Iris pigment epithelial cell (primary cell): ENCODE results near the gene TSPAN5.
A peak's percentile ranks its signal among the peaks of the same experiment; 100 is the strongest.

ENCODE experiments used
- DNase-seq: peaks from one replicate; pipeline ENCODE4 v3.0.0-alpha.2; 2011; ENCODE audit warnings: low read depth

Gene TSPAN5

GRCh38 chr4:98517218-98518021, 141.0 kb downstream of the TSPAN5 start:
- peak; percentile 53 for DNase-seq

- DNase-seq, result peak; percentile 62
These were observed 141.8 kb downstream of the TSPAN5 start for GRCh38 chr4:98516441-98517217.

- DNase-seq, result peak; percentile 93
These were observed 142.4 kb downstream of the TSPAN5 start for GRCh38 chr4:98516042-98516440.

- peak; percentile 36 for DNase-seq
These were observed 143.0 kb downstream of the TSPAN5 start for GRCh38 chr4:98515470-98515809.

- DNase-seq, result no peak
These were observed 143.5 kb downstream of the TSPAN5 start for GRCh38 chr4:98514741-98515469.

- no peak for DNase-seq
These were observed 145.5 kb downstream of the TSPAN5 start for GRCh38 chr4:98512918-98513317.

- peak; percentile 89 for DNase-seq
These were observed 147.5 kb downstream of the TSPAN5 start for GRCh38 chr4:98510757-98511517.

- DNase-seq, result no peak
These were observed 148.1 kb downstream of the TSPAN5 start for GRCh38 chr4:98510340-98510739.

GRCh38 chr4:98509721-98510120, 148.7 kb downstream of the TSPAN5 start:
- DNase-seq, result no peak

GRCh38 chr4:98508829-98509598, 149.4 kb downstream of the TSPAN5 start:
- no peak for DNase-seq

GRCh38 chr4:98508248-98508647, 150.2 kb downstream of the TSPAN5 start:
- no peak for DNase-seq

GRCh38 chr4:98507299-98507698, 151.1 kb downstream of the TSPAN5 start:
- DNase-seq, result no peak

GRCh38 chr4:98506462-98507132, 151.8 kb downstream of the TSPAN5 start:
- DNase-seq, result no peak

GRCh38 chr4:98505992-98506391, 152.4 kb downstream of the TSPAN5 start:
- no peak for DNase-seq

GRCh38 chr4:98504091-98504490, 154.3 kb downstream of the TSPAN5 start:
- no peak for DNase-seq

- DNase-seq, result no peak
These were observed 154.7 kb downstream of the TSPAN5 start for GRCh38 chr4:98503676-98504075.

- no peak for DNase-seq
These were observed 155.8 kb downstream of the TSPAN5 start for GRCh38 chr4:98502624-98503023.

GRCh38 chr4:98502031-98502430, 156.4 kb downstream of the TSPAN5 start:
- DNase-seq, result no peak

GRCh38 chr4:98501383-98501782, 157.0 kb downstream of the TSPAN5 start:
- DNase-seq, result no peak

- DNase-seq, result no peak
These were observed 159.6 kb downstream of the TSPAN5 start for GRCh38 chr4:98498774-98499173.
